B cell (primary cell): ENCODE results near the gene TRNAU1AP.

Source experiments
- CTCF ChIP-seq: fragments of 200-600 bp; IDR thresholded peaks from one replicate; pipeline ENCODE4 v1.8.0; 2022; ENCODE audit warnings: antibody characterized with exemption, mild to moderate bottlenecking
- EZH2 ChIP-seq: IDR thresholded peaks from 2 replicates; pipeline ENCODE4 v1.6.1; 2012; ENCODE audit warnings: borderline replicate concordance, low read depth, mild to moderate bottlenecking, moderate library complexity, low read length; ENCODE audit not compliant: insufficient read depth, poor library complexity, severe bottlenecking

- no peak for TF ChIP-seq CTCF
- TF ChIP-seq EZH2, result no peak
Observed at GRCh38 chr1:28512058-28512611, 40.8 kb upstream of the TRNAU1AP start.
